B cell (primary cell): ENCODE measurements around the gene MLXIP. TPM values are rescaled to one million over a fixed set of nuclear protein-coding genes. Genes with fewer than 3 reads are reported as not detected.

Experiments
- ATAC-seq: fragments of 200-7000 bp; cut with Tn5 transposase; one replicate; pipeline ENCODE4 v1.10.0; 2021; ENCODE audit warnings: low read depth, mild to moderate bottlenecking, moderate number of reproducible peaks, moderate library complexity
- CTCF ChIA-PET: fragments of 350-600 bp; sonication (Branson Sonifier 250); formaldehyde crosslinking; loops from one replicate; lab custom pipeline; 2021; ENCODE audit warnings: antibody characterized with exemption, inconsistent platforms; lab: Charles Lee
- POLR2A ChIA-PET: fragments of 350-600 bp; sonication (Branson Sonifier 250); formaldehyde crosslinking; loops from one replicate; lab custom pipeline; 2021; ENCODE audit warnings: antibody characterized with exemption; lab: Charles Lee
- DNase-seq: peaks from one replicate; pipeline ENCODE4 v3.0.0; 2013
- H2AFZ ChIP-seq: 2 replicates; pipeline ENCODE4 v1.6.1; 2012; ENCODE audit warnings: mild to moderate bottlenecking, low read depth, low read length; ENCODE audit not compliant: insufficient read depth, poor library complexity, severe bottlenecking
- H3K27ac ChIP-seq, 2 donors: 1 replicate in 1 of 2; 2 replicates in 1 of 2; pipeline ENCODE4 v1.5.1; 2012 to 2013; ENCODE audit warnings: low read length in 2 of 2, mild to moderate bottlenecking in 2 of 2, moderate library complexity in 1 of 2
- H3K27me3 ChIP-seq, 4 experiments: fragments of 200-600 bp in 1 of 4; sonication (generic) in 1 of 4; replicated peaks in 1 of 4; 1 replicate in 2 of 4; 2 replicates in 2 of 4; pipeline versions ENCODE4 v1.6.1 to v1.7.0; 2013 to 2016; ENCODE audit warnings: low read length in 3 of 4, mild to moderate bottlenecking in 2 of 4, mixed read lengths in 1 of 4, moderate library complexity in 1 of 4; ENCODE audit not compliant: insufficient read depth in 4 of 4, control insufficient read depth in 3 of 4; ENCODE audit errors: control extremely low read depth in 1 of 4
- H3K36me3 ChIP-seq, 2 experiments: replicated peaks in 1 of 2; 1 replicate in 1 of 2; 2 replicates in 1 of 2; pipeline versions ENCODE4 v1.6.1 to v1.7.1; 2013; ENCODE audit warnings: low read length in 1 of 2; ENCODE audit not compliant: insufficient read depth in 2 of 2, control insufficient read depth in 1 of 2; ENCODE audit errors: control extremely low read depth in 1 of 2, extremely low read depth in 1 of 2
- H3K4me1 ChIP-seq, 2 donors: fragments of 200-600 bp in 1 of 2; sonication (generic) in 1 of 2; 1 replicate in 1 of 2; 2 replicates in 1 of 2; pipeline versions ENCODE4 v1.5.1 to v1.6.1; 2013 to 2017; ENCODE audit warnings: low read length in 2 of 2; ENCODE audit not compliant: control insufficient read depth in 2 of 2, insufficient read depth in 2 of 2
- H3K4me2 ChIP-seq: replicated peaks from 2 replicates; pipeline ENCODE3; 2012; ENCODE audit warnings: mild to moderate bottlenecking, low read depth, low read length; ENCODE audit not compliant: poor library complexity, severe bottlenecking
- H3K4me3 ChIP-seq, 5 experiments: fragments of 200-600 bp in 1 of 5; sonication (generic) in 1 of 5; 1 replicate in 3 of 5; 2 replicates in 2 of 5; pipeline versions ENCODE4 v1.5.1 to v1.7.0; 2011 to 2016; ENCODE audit warnings: low read length in 4 of 5, mild to moderate bottlenecking in 4 of 5, low read depth in 2 of 5, control low read depth in 1 of 5, moderate library complexity in 1 of 5; ENCODE audit not compliant: insufficient read depth in 1 of 5; ENCODE audit errors: control extremely low read depth in 1 of 5, extremely low read depth in 1 of 5
- H3K79me2 ChIP-seq: fragments of 200-600 bp; sonication (generic); one replicate; pipeline ENCODE4 v1.6.0; 2016; ENCODE audit warnings: low read length; ENCODE audit not compliant: control insufficient read depth, insufficient read depth
- H3K9ac ChIP-seq: fragments of 200-600 bp; sonication (generic); 2 replicates; pipeline ENCODE4 v1.6.1; 2017; ENCODE audit warnings: mild to moderate bottlenecking, low read length, moderate library complexity
- H3K9me3 ChIP-seq, 3 donors: one replicate each; pipeline versions ENCODE4 v1.6.1 to v1.7.1; 2013; ENCODE audit warnings: low read length in 2 of 3; ENCODE audit not compliant: control insufficient read depth in 2 of 3, insufficient read depth in 1 of 3; ENCODE audit errors: control extremely low read depth in 1 of 3
- H4K20me1 ChIP-seq: 2 replicates; pipeline ENCODE4 v1.6.0; 2012; ENCODE audit warnings: mild to moderate bottlenecking, low read length; ENCODE audit not compliant: insufficient read depth, control insufficient read depth, poor library complexity, severe bottlenecking
- H3K27ac Mint-ChIP-seq: one replicate; pipeline ENCODE4 v1.8.0; 2021; ENCODE audit warnings: mixed read lengths
- H3K27me3 Mint-ChIP-seq: one replicate; pipeline ENCODE4 v1.8.0; 2021; ENCODE audit warnings: mixed read lengths
- H3K4me1 Mint-ChIP-seq: one replicate; pipeline ENCODE4 v1.8.0; 2021; ENCODE audit warnings: mixed read lengths
- H3K4me3 Mint-ChIP-seq: one replicate; pipeline ENCODE4 v1.8.0; 2021; ENCODE audit warnings: mixed read lengths
- H3K9me3 Mint-ChIP-seq: one replicate; pipeline ENCODE4 v1.8.0; 2022; ENCODE audit warnings: mixed read lengths; ENCODE audit not compliant: insufficient read depth
- EZH2 ChIP-seq: IDR thresholded peaks from 2 replicates; pipeline ENCODE4 v1.6.1; 2012; ENCODE audit warnings: borderline replicate concordance, low read depth, mild to moderate bottlenecking, moderate library complexity, low read length; ENCODE audit not compliant: insufficient read depth, poor library complexity, severe bottlenecking
- WGBS: methylation state at CpG from one replicate; pipeline ENCODE4 v1.1.5; 2013; ENCODE audit warnings: missing lambda C conversion rate; ENCODE audit not compliant: insufficient coverage; 5-methylcytosine and 5-hydroxymethylcytosine counted together
- intact Hi-C: fragments of 100-400 bp; cut with micrococcal nuclease; formaldehyde crosslinking; loops from one replicate; pipeline ENCODE4 v1.10.0; 2022
- polyA plus RNA-seq: library from polyadenylated mRNA; depleted of rRNA; stranded (reverse); fragments of >200 nt; gene quantifications from 2 replicates; pipeline ENCODE4 v1.2.3, GENCODE V29; 2012
- total RNA-seq, 2 donors: library from RNA; stranded (reverse); fragments of 120-200 nt in 1 of 2; gene quantifications; 1 replicate in 1 of 2; 2 replicates in 1 of 2; pipeline versions ENCODE4 v1.2.3 to v1.2.4, GENCODE V29; 2013 to 2022
- TF ChIP-seq, protein P1 (sequence below): fragments of 200-600 bp; IDR thresholded peaks from one replicate; pipeline ENCODE4 v1.8.0; 2022; ENCODE audit warnings: antibody characterized with exemption, mild to moderate bottlenecking

The MLXIP gene
- total and polyA plus RNA-seq, 2 donors (not counting 1 experiment from before 2014, with no cell fraction given): 28.1 to 91.2 TPM

DNA sequence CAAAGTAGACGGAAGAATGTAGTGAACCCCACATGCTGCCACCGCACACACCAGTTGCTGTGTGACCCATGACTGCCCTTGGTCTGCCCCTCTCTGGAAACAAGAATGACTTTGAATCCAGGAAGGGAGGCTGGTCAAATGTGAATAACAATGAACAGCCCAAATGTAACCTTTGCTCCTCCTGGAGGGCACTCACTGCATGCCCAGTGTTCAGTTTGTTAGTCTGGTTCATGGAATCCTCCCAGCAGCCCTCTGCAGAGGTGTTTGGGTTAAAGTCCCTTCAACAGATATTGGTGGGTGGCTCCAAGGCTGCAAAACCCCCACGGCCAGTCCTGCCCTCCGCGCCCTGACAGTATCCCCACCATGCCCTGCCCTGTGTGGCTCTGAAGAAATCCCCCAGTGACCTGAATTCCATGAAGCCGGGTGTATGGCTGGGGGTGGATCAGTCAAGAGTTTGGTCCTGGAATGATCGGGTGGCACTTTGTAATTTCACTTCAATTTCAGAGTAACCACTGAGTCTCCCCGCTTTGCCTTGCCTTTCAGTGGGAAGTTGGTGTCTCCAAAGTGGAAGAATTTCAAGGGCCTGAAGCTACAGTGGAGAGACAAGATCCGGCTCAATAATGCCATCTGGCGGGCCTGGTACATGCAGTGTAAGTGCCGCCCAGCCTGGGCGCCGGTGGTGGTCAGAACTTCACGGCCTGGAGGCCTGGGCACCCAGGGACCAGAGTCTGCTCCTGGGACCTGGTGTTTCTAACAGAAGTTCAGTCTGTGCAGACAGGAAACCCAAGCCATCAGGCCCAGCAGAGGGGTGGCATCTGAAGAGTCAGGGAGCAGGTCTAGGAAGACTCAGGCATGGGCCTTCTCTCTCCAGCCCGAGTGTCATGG lies 48.4 kb downstream of the MLXIP start:
- DNase-seq (no peak), ATAC-seq (no peak)
- Histone ChIP-seq H3K4me2 (no peak overlapping the region), H3K4me1 (peaks cover 7 to 10% of the 10 kb centered on the region in 2 donors), H3K9me3 (no peaks in the 10 kb centered on the region), H3K27ac (no peak overlapping the region), H3K9ac (no peak overlapping the region), H2AFZ (no peak overlapping the region), H3K36me3 (peaks cover 2 to 45% of the 10 kb centered on the region in 2 experiments), H3K79me2 (peaks cover 54% of the 10 kb centered on the region), H3K4me3 (no peak overlapping the region), H3K27me3 (no peaks in the 10 kb centered on the region), H4K20me1 (peaks cover 62% of the 10 kb centered on the region)
- Mint-ChIP-seq H3K9me3 (no peaks in the 10 kb centered on the region), H3K4me1 (peaks cover 12% of the 10 kb centered on the region), H3K27ac (no peak overlapping the region), H3K4me3 (no peak overlapping the region), H3K27me3 (no peaks in the 10 kb centered on the region)
- intact Hi-C loops: no loop called here
- ChIA-PET POLR2A (no interaction called here), CTCF (interaction anchor here (0.6 to 9.7 kb wide), 3 partner anchors 42 to 71 kb away, joined by 3 to 154 read pairs (median 4); no protein-coding TSS in a partner anchor)
- no peak for TF ChIP-seq EZH2
- TF ChIP-seq, protein P1, sequence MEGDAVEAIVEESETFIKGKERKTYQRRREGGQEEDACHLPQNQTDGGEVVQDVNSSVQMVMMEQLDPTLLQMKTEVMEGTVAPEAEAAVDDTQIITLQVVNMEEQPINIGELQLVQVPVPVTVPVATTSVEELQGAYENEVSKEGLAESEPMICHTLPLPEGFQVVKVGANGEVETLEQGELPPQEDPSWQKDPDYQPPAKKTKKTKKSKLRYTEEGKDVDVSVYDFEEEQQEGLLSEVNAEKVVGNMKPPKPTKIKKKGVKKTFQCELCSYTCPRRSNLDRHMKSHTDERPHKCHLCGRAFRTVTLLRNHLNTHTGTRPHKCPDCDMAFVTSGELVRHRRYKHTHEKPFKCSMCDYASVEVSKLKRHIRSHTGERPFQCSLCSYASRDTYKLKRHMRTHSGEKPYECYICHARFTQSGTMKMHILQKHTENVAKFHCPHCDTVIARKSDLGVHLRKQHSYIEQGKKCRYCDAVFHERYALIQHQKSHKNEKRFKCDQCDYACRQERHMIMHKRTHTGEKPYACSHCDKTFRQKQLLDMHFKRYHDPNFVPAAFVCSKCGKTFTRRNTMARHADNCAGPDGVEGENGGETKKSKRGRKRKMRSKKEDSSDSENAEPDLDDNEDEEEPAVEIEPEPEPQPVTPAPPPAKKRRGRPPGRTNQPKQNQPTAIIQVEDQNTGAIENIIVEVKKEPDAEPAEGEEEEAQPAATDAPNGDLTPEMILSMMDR: no peak
- WGBS: 92% methylated on average over 13 of the region's 15 CpGs

DNA sequence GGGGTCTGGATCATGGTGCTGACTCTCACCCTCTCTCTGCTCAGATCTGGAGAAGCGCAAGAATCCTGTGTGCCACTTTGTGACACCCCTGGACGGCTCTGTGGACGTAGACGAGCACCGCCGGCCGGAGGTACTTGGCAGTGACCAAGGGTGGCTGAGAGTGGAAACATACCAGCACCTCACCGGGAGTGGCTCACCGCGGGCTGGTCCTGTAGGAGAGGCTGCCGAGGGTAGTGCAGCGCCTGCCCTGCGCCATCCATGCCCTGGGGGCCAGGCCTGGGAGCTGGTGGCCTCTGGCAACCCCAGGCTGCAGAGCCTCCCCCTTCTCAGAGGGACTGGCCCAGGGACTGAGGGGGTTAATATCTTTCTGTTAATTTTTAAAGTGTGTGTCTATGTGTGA lies 49.3 kb downstream of the MLXIP start:
- Histone ChIP-seq H3K4me1 (peaks cover 7 to 9% of the 10 kb centered on the region in 2 donors), H3K79me2 (peaks cover 45% of the 10 kb centered on the region), H3K4me2 (no peak overlapping the region), H3K27me3 (no peaks in the 10 kb centered on the region), H2AFZ (no peak overlapping the region), H3K9ac (no peak overlapping the region), H3K9me3 (no peaks in the 10 kb centered on the region), H3K36me3 (peaks cover 4 to 53% of the 10 kb centered on the region in 2 experiments), H4K20me1 (peaks cover 54% of the 10 kb centered on the region), H3K27ac (no peak overlapping the region), H3K4me3 (no peak overlapping the region)
- CTCF ChIA-PET: interaction anchor here (1.4 to 9.7 kb wide), 3 partner anchors 63 to 210 kb away, joined by 4 to 154 read pairs (median 5); partner anchors contain the start of gene CFAP251
- intact Hi-C loops: no loop called here
- Mint-ChIP-seq H3K27ac (no peak overlapping the region), H3K4me1 (peaks cover 10% of the 10 kb centered on the region), H3K27me3 (no peaks in the 10 kb centered on the region), H3K9me3 (no peaks in the 10 kb centered on the region), H3K4me3 (no peak overlapping the region)
- TF ChIP-seq, protein P1: no peak
- no peak for TF ChIP-seq EZH2
- ATAC-seq: no peak
- DNase-seq: no peak
- WGBS: 91% methylated on average over 13 of the region's 13 CpGs
- POLR2A ChIA-PET: no interaction called here
